ENCODE data around the gene FAM53B.

Gene FAM53B

GRCh38 chr10:124728830-124729661 lies 15.1 kb downstream of the FAM53B start:
- no peak for TF ChIP-seq CTCF (IDR thresholded peaks at IDR 0.05)

- TF ChIP-seq CTCF (IDR thresholded peaks at IDR 0.05) = no peak
Measured at GRCh38 chr10:124728071-124728829, 15.9 kb downstream of the FAM53B start.

GRCh38 chr10:124727361-124727960 lies 16.7 kb downstream of the FAM53B start:
- no peak for TF ChIP-seq CTCF (IDR thresholded peaks at IDR 0.05)

GRCh38 chr10:124725791-124726190 lies 18.4 kb downstream of the FAM53B start:
- TF ChIP-seq CTCF (IDR thresholded peaks at IDR 0.05) = no peak

- no peak for TF ChIP-seq CTCF (IDR thresholded peaks at IDR 0.05)
Measured at GRCh38 chr10:124725171-124725631, 19.0 kb downstream of the FAM53B start.

GRCh38 chr10:124724279-124725027 lies 19.7 kb downstream of the FAM53B start:
- no peak for TF ChIP-seq CTCF (IDR thresholded peaks at IDR 0.05)

DNA sequence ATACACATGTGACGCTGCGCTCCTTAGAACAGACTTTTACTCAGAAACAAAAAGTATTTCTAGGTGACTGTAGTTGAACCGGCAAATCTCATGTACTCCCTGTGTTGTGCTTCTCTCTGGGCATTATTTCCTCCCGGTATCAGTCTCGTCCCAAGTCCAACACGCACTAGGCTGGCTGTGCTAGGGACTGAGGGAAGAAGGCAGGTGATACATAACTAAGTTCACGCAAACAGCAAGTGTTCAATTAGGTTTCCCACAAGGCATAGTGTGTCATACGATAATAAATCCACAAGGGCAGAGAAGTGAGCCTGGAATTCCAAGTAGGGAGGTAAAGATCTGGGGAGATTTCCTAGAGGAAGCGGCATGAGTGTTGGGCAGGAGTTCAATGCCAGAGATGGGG lies 20.4 kb downstream of the FAM53B start:
- no peak for TF ChIP-seq CTCF (IDR thresholded peaks at IDR 0.05)
